GM19035 (cell line): ENCODE measurements around the gene C2CD2.
A peak's percentile ranks its signal among the peaks of the same experiment; 100 is the strongest.

Experiments
- ATAC-seq: cut with Tn5 transposase; IDR thresholded peaks from one replicate; pipeline ENCODE4 v1.9.1; 2021; ENCODE audit not compliant: unreplicated experiment

The C2CD2 gene

GRCh38 chr21:41933313-41934079 lies 20.3 kb downstream of the C2CD2 start:
- no peak for ATAC-seq

DNA sequence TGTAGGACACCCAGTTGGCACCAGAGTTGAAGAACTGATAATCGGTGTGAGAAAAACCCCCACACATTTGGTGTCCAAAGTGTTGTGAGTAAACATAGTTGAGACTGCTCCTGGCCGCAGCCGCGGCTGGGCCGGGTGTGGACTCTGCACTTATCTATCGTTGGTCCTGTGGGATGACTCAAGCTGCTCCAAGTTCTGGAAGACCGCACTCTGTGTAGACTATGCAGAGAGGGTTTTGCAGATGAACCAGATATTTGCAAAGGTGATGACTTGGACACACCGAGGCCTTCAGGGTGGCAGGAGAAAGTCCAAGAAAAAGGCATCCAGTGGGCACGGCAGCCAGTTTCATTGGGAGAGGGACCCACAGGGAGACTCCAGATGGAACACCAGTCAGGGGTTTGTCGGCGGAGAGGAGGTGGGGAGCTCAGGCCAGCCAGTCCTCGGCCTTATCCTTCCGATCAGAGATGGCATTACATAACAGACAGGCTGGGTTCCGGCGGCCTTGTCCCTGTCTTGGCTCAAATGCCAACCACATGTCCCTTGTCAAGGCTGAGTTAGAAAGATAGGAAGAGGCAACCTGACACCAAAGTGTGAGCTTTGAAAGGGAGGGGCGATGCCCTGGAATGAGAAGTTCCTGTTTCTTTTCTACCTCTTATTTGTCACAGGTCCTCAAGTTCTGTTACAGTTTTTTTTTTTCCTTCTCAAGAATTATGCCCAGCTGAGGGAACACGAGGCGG lies 21.1 kb downstream of the C2CD2 start:
- ATAC-seq = no peak

GRCh38 chr21:41932191-41932575 lies 21.6 kb downstream of the C2CD2 start:
- no peak for ATAC-seq

GRCh38 chr21:41931041-41931451 lies 22.8 kb downstream of the C2CD2 start:
- no peak for ATAC-seq

DNA sequence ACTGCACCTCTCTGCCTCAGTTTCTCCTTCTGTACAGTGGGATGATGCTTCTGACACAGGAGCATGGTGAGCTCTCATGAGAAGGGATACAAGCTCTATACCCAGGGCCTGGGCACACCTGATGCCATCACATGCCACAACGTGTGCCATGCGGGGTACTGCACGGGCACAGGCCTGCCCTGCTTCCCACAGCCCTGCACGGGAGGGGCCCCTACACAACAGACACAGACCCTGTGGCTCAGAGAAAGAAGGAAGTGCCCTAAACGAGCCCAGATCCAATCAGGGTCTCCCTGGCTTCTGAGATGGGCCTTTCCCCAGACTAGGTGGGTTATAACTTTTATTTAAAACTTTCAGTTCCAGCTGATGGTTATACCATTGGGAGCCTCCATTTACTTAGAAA lies 24.6 kb downstream of the C2CD2 start:
- ATAC-seq = no peak

DNA sequence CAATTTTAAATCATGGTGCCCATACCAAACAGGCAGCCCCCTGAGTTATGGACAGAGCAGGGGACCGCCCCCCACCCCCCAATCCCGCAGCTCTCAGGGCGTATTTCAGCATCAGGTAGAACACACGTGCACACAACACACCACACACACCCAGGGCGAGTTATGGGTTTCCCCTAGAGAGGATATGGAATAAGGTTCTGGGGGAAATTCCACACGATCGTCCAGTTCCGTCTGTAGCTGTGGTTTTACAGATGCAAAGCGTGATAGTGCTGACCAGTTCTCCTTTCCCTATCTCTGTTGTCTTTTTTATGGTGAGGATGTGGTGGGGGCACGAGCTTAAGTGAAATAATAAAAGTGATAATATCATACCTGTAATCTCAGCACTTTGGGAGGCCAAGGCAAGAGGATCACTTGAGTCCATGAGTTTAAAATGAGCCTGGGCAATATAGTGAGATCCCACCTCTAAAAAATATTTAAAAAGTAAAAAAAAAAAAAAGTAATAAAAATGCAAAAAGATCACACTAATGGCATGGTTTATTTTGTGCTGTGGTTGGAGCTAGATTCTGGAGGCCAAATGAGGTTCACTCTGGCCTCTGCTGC lies 25.1 kb downstream of the C2CD2 start:
- ATAC-seq = no peak

DNA sequence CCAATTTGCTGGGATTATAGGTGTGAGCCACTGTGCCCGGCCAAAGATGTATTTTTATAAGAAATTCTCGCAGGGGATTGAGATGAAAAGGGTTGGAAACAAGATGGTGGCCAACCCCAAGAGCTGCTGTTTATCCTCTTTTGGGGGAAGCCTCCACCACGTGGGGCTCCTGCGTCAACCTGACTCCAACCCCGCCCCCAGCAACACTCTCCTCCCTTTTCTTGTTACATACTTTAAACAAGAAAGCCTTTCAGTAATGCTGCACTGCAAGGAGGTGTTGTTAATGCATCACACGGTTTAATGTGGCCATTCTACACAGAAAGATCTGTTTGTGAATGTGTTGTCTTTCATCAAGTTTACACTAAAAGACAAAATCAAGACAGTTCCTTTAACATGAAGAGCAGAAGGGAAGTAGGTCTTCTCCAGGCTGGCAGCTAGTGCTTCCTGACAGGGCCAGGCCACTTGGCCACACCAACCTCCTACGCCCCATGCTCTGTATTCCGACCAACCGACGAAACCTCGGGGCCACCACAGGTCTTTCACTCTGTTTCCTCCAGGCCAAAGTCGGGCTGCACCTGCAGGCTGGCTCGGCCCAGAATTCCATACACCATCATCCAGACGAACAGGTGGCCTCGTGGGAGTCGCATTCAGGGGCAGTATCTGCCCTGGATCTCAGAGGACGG lies 25.9 kb downstream of the C2CD2 start:
- ATAC-seq = no peak

- ATAC-seq = no peak
Observed at GRCh38 chr21:41926807-41927171, 27.0 kb downstream of the C2CD2 start.

GRCh38 chr21:41926117-41926806 lies 27.6 kb downstream of the C2CD2 start:
- peak; percentile 48 for ATAC-seq

- ATAC-seq = no peak
Observed at GRCh38 chr21:41925767-41926116, 28.1 kb downstream of the C2CD2 start.

- ATAC-seq = no peak
Observed at GRCh38 chr21:41924368-41924754, 29.5 kb downstream of the C2CD2 start.

DNA sequence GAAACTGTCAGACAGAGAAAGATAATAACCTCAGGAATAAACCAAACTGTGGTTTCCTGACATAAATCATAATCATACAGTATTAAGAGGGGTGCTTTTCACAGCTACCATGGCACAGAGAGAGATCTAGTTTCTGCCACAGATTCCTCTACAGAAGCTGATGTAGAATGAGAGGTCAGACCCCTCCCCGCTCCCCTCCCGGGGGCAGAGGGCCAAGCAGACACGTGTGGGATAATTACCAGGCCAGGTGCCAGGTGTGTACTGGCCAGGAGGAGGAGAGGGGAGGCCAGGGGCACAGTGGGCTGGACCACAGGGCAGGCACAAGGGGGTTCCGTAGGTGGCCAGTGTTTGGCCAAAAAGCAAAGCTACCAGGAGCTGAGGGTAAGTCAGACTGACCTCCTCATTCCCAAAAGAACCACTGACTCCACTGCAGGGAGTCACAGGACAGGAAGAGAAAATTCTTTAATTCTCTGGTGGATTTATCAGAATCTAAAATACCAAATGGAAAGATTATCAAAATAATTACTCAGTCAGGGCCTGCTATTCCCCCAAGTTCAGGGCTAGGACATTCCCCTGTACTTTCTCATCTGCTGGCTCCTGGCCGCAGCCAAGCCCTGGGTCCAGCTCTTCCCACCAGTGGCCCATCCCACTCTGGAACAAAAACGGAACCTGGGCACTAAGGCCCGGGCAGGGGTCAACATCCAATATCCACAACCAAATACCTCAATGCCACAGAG lies 30.0 kb downstream of the C2CD2 start:
- ATAC-seq = no peak

DNA sequence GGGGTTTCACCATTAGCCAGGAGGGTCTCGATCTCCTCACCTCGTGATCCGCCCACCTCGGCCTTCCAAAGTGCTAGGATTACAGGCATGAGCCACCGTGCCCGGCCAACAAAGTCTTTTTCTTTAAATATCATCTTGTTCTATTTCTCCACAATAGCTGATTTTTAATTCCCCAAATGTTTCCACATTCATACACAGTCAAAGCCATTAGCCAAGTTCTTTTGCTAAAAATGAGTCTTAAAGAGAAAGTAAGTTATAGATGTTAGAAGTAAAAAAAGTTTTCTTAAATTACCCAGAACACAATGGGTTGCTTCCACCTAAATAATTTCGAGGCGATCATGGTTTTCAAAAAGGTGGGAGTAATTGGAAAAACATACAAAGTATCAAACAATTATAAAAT lies 30.6 kb downstream of the C2CD2 start:
- no peak for ATAC-seq

GRCh38 chr21:41921021-41921420 lies 32.8 kb downstream of the C2CD2 start:
- ATAC-seq = no peak

- ATAC-seq = no peak
Observed at GRCh38 chr21:41920476-41920875, 33.3 kb downstream of the C2CD2 start.

DNA sequence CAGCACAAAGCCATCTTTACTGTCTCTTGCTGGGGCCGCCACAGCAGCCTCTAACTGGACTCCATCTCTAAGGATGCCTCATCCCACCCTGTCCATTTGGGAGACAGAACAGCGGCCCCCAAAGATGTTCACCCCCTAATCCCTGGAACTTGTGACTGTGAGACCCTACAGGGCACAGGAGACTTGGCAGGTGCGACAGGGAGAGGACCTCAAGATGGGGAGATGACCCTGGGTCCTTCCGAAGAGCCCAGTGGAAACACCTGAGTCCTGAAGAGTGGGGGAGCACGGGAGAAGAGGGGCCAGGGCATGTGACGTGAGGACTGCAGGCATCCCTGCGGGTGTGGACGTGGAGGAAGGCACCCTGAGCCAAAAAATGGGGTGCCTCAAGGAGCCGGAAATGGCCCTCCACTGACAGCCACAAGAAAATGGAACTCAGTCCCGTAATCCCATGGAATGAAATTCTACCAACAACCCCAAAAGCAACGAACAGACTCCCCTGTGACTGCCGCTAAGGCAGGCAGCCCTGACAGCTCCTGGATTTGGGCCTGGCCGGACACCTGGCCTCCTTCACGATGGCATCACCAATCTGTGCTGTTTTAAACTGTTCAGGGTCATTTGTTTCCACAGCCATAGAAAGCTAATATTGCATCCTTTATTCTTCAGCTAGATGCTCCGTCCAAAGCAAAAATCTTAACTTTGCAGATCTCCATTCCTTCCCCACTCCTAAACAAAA lies 34.0 kb downstream of the C2CD2 start:
- no peak for ATAC-seq

DNA sequence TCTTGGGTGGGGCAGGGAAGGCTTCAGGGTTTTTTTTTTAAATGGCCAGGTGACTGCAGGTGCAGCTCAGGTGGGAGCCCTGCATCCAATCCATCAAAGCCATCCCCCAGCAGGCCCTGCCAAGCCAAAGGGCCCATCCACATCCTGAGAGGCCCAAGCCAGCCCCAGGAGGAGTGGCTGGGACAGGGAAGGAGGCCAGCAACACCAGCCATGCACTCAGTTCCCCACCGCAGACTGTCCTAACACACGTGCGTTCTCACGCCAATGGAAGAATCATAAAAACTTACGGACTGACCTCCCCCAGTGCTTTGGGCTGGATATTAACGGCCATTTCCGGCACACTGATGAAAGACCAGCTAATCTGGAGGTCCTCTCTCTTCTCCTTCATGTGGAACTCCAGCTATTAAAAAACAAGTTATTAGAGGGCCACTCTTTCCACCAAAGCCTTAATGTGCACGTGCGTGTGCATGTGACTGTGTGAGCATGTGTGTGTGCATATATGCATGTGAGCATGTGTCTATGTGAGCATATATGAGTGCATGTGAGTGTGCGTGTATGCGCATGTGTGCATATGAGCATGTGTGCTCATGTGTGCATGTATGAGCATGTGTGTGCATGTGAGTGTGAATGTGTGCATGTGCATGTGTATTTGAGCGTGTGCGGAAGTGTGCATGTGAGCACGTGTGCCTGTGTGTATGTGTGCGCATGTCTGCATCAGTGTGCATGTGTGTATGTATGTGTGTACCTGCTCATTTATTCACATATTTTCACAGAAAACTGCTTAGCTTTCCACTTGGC lies 35.1 kb downstream of the C2CD2 start:
- no peak for ATAC-seq

- no peak for ATAC-seq
Observed at GRCh38 chr21:41917531-41917930, 36.3 kb downstream of the C2CD2 start.

- ATAC-seq = no peak
Observed at GRCh38 chr21:41916888-41917433, 36.9 kb downstream of the C2CD2 start.
